Spleen (tissue), 7 donors: ENCODE results near the gene PPP1R15B.

ENCODE experiments used
- CTCF ChIP-seq, 11 experiments: fragments of 200-600 bp in 7 of 11; fragments of 450-650 bp in 4 of 11; sonication (generic) in 4 of 11; IDR thresholded peaks in 8 of 11; conservative IDR thresholded peaks in 3 of 11; 1 replicate in 7 of 11; 2 replicates in 4 of 11; pipeline versions ENCODE4 v1.4.0 to v1.8.0; 2016 to 2021; ENCODE audit warnings: antibody characterized with exemption in 11 of 11, inconsistent platforms in 4 of 11, mild to moderate bottlenecking in 1 of 11
- POLR2A ChIP-seq, 3 donors: fragments of 450-650 bp; IDR thresholded peaks; one replicate each; pipeline ENCODE4 v1.5.1; 2017; ENCODE audit warnings: antibody characterized with exemption in 3 of 3, mild to moderate bottlenecking in 1 of 3
- POLR2AphosphoS5 ChIP-seq, 3 donors: sonication (generic); formaldehyde crosslinking; IDR thresholded peaks; one replicate each; pipeline ENCODE4 v1.5.1; 2017; ENCODE audit warnings: antibody characterized with exemption in 3 of 3
- donor health status: DM: no; HTN: no; CAD: no; lungs with moderate emphysema.
- donor health status: DM: no; HTN: no; CAD: no.
- donor health status: DM: no; HTN: no; CAD: no.

GRCh38 chr1:204373911-204374310, 37.7 kb downstream of the PPP1R15B start:
- no peak for TF ChIP-seq CTCF (IDR thresholded peaks at IDR 0.05 in 8 of 11, conservative IDR thresholded peaks at IDR 0.05 in 3 of 11)
- TF ChIP-seq POLR2A (IDR thresholded peaks at IDR 0.05): no peak
- TF ChIP-seq POLR2AphosphoS5 (IDR thresholded peaks at IDR 0.05): no peak
